GM12878 (cell line): ENCODE data around the gene RASIP1. TPM values are rescaled to one million over a fixed set of nuclear protein-coding genes. Genes with fewer than 3 reads are reported as not detected.

Experiments
- ATAC-seq: fragments of 200-7000 bp; cut with Tn5 transposase; 3 replicates; pipeline ENCODE4 v1.9.1; 2020; ENCODE audit warnings: mild to moderate bottlenecking, moderate library complexity
- BruUV-seq: library from RNA; stranded (reverse); fragments of 400-500 nt; replicated peaks from 2 replicates; lab custom pipeline; 2021; lab: Mats Ljungman, UMichigan
- CTCF ChIA-PET: fragments of 300-600 bp; sonication (Branson Sonifier 250); formaldehyde crosslinking; extraction: SDS; loops from one replicate; lab custom pipeline; 2021; ENCODE audit warnings: inconsistent platforms; lab: Yijun Ruan, JAX
- POLR2A ChIA-PET: fragments of 350-600 bp; formaldehyde crosslinking; extraction: SDS; loops from one replicate; lab custom pipeline; 2021; ENCODE audit warnings: inconsistent platforms; lab: Charles Lee
- RAD21 ChIA-PET: fragments of 300-600 bp; sonication (Branson Sonifier 250); formaldehyde crosslinking; loops from one replicate; lab custom pipeline; 2023; ENCODE audit warnings: antibody characterized with exemption; ENCODE audit not compliant: unreplicated experiment; lab: Charles Lee
- SMC1A ChIA-PET: fragments of 300-600 bp; sonication (Branson Sonifier 250); formaldehyde crosslinking; loops from one replicate; lab custom pipeline; 2023; ENCODE audit not compliant: unreplicated experiment, uncharacterized antibody; lab: Charles Lee
- DNase-seq: peaks from one replicate; pipeline ENCODE4 v3.0.0-alpha.2; 2011; ENCODE audit warnings: low read depth, low spot score
- FAIRE-seq: peaks from 3 replicates; lab custom pipeline; 2011; peaks lifted over from hg19 to GRCh38; lab: Jason Lieb, UNC
- H2AFZ ChIP-seq: 2 replicates; pipeline ENCODE4 v1.6.0; 2011; ENCODE audit warnings: low read depth, low read length, control low read depth; ENCODE audit not compliant: control insufficient read depth
- H3K27ac ChIP-seq: 2 replicates; pipeline ENCODE4 v1.5.1; 2011; ENCODE audit warnings: control low read depth; ENCODE audit not compliant: control insufficient read depth, insufficient read depth
- H3K27me3 ChIP-seq, 2 experiments: replicated peaks in 1 of 2; 2 replicates each; pipeline versions ENCODE4 v1.6.0 to v1.6.1; 2011; ENCODE audit warnings: low read length in 1 of 2; ENCODE audit not compliant: control insufficient read depth in 2 of 2, insufficient read depth in 2 of 2
- H3K36me3 ChIP-seq, 2 experiments: 2 replicates each; pipeline ENCODE4 v1.5.1; 2011; ENCODE audit warnings: low read length in 1 of 2; ENCODE audit not compliant: control insufficient read depth in 2 of 2, insufficient read depth in 2 of 2
- H3K4me1 ChIP-seq: 2 replicates; pipeline ENCODE4 v1.6.1; 2011; ENCODE audit warnings: mild to moderate bottlenecking, low read length, moderate library complexity, mixed read lengths; ENCODE audit not compliant: control insufficient read depth, insufficient read depth
- H3K4me2 ChIP-seq: 2 replicates; pipeline ENCODE4 v1.6.0; 2011; ENCODE audit warnings: control low read depth; ENCODE audit not compliant: control insufficient read depth, insufficient read depth
- H3K4me3 ChIP-seq: fragments of 200-600 bp; sonication (generic); 2 replicates; pipeline ENCODE4 v1.5.1; 2016
- H3K79me2 ChIP-seq: 2 replicates; pipeline ENCODE4 v1.6.0; 2011; ENCODE audit warnings: low read length; ENCODE audit not compliant: control insufficient read depth, insufficient read depth
- H3K9ac ChIP-seq: 2 replicates; pipeline ENCODE4 v1.8.0; 2011; ENCODE audit warnings: low read length, control low read depth, mixed read lengths; ENCODE audit not compliant: control insufficient read depth, insufficient read depth
- H3K9me3 ChIP-seq: replicated peaks from 3 replicates; pipeline ENCODE4 v1.5.1; 2011; ENCODE audit warnings: mild to moderate bottlenecking, low read length; ENCODE audit not compliant: control insufficient read depth, insufficient read depth
- H4K20me1 ChIP-seq: 2 replicates; pipeline ENCODE4 v1.6.0; 2011; ENCODE audit not compliant: control insufficient read depth, insufficient read depth
- E2F8 ChIP-seq: fragments of 450-650 bp; IDR thresholded peaks from 2 replicates; pipeline ENCODE4 v1.6.1; 2018; ENCODE audit warnings: mild to moderate bottlenecking, low read depth, moderate library complexity; ENCODE audit not compliant: partially characterized antibody
- EED ChIP-seq: sonication (generic); IDR thresholded peaks from 2 replicates; pipeline ENCODE4 v1.6.1; 2016; ENCODE audit warnings: antibody characterized with exemption, low read depth
- ETV6 ChIP-seq, 2 experiments: fragments of 450-650 bp in 1 of 2; IDR thresholded peaks in 1 of 2; conservative IDR thresholded peaks in 1 of 2; 2 replicates each; pipeline ENCODE4 v1.6.1; 2014; ENCODE audit warnings: antibody characterized with exemption in 1 of 2, borderline replicate concordance in 1 of 2, low read depth in 1 of 2, mild to moderate bottlenecking in 1 of 2, moderate library complexity in 1 of 2
- KLF5 ChIP-seq: fragments of 450-650 bp; IDR thresholded peaks from 2 replicates; pipeline ENCODE4 v1.6.1; 2014; ENCODE audit warnings: mild to moderate bottlenecking; ENCODE audit not compliant: partially characterized antibody
- MAX ChIP-seq: IDR thresholded peaks from 2 replicates; pipeline ENCODE4 v1.6.1; 2012; ENCODE audit warnings: low read depth, low read length, improper control_type of control experiment
- MEF2A ChIP-seq: IDR thresholded peaks from 2 replicates; pipeline ENCODE4 v1.6.1; 2011; ENCODE audit warnings: low read depth, mild to moderate bottlenecking, low read length, moderate library complexity; ENCODE audit not compliant: insufficient read depth
- PAX5 ChIP-seq: IDR thresholded peaks from 2 replicates; pipeline ENCODE4 v1.6.1; 2011; ENCODE audit warnings: low read depth, low read length, borderline replicate concordance
- RBBP5 ChIP-seq: fragments of 200-600 bp; sonication (generic); conservative IDR thresholded peaks from 2 replicates; pipeline ENCODE4 v1.6.1; 2016
- SPI1 ChIP-seq: IDR thresholded peaks from 2 replicates; pipeline ENCODE4 v1.6.1; 2011; ENCODE audit warnings: low read depth, mild to moderate bottlenecking, low read length, moderate library complexity, borderline replicate concordance; ENCODE audit not compliant: insufficient read depth
- SREBF2 ChIP-seq: IDR thresholded peaks from 2 replicates; pipeline ENCODE4 v1.6.1; 2012; ENCODE audit warnings: mild to moderate bottlenecking, low read length
- TCF7 ChIP-seq: IDR thresholded peaks from 2 replicates; pipeline ENCODE4 v1.6.1; 2014; ENCODE audit warnings: antibody characterized with exemption, borderline replicate concordance
- YBX1 ChIP-seq: fragments of 450-650 bp; IDR thresholded peaks from 2 replicates; pipeline ENCODE4 v1.6.1; 2016; ENCODE audit warnings: antibody characterized with exemption
- ZNF207 ChIP-seq: fragments of 450-650 bp; IDR thresholded peaks from 2 replicates; pipeline ENCODE4 v1.6.1; 2014; ENCODE audit warnings: antibody characterized with exemption, mild to moderate bottlenecking, borderline replicate concordance
- ZNF592 ChIP-seq: fragments of 450-650 bp; IDR thresholded peaks from 2 replicates; pipeline ENCODE4 v1.6.1; 2017; ENCODE audit warnings: mild to moderate bottlenecking, moderate library complexity
- WGBS: methylation state at CpG from one replicate; pipeline ENCODE4 v1.1.6; 2016; ENCODE audit warnings: low lambda C conversion rate; ENCODE audit not compliant: insufficient replicate concordance, insufficient coverage; ENCODE audit errors: missing lambda C conversion rate; 5-methylcytosine and 5-hydroxymethylcytosine counted together
- in situ Hi-C: fragments of 300-500 bp; cut with MboI; formaldehyde crosslinking; loops from 9 replicates; pipeline ENCODE4 v1.14.3; 2018; ENCODE audit warnings: mixed read lengths
- intact Hi-C: fragments of 100-400 bp; cut with micrococcal nuclease; formaldehyde crosslinking; loops from one replicate; pipeline ENCODE4 v1.14.2; 2022; ENCODE audit not compliant: unreplicated experiment
- polyA plus RNA-seq, 11 experiments: library from polyadenylated mRNA; depleted of rRNA in 4 of 11; unstranded in 6 of 11; stranded (reverse) in 5 of 11; fragments of >200 nt; fragmentation: Nextera tagmentation in 4 of 11; fragmentation: Illumina TruSeq in 1 of 11; extraction: Ambion mirVana in 4 of 11; extraction: Trizol in 1 of 11; gene quantifications; 1 replicate in 1 of 11; 2 replicates in 10 of 11; pipeline versions ENCODE4 v1.2.1 to v1.2.3, GENCODE V29; 2011 to 2016; ENCODE audit warnings: inconsistent platforms in 2 of 11, missing spikeins in 2 of 11, low read depth in 1 of 11
- total RNA-seq, 4 experiments: library from RNA; depleted of rRNA in 3 of 4; stranded (reverse); fragments of >200 nt in 3 of 4; fragmentation: Illumina TruSeq in 1 of 4; extraction: Trizol in 1 of 4; gene quantifications; 2 replicates each; pipeline versions ENCODE4 v1.2.1 to v1.2.3, GENCODE V29; 2013 to 2021

RASIP1 gene
- total and polyA plus RNA-seq, 10 of the 15 experiments (the other 5 are each of a cell fraction or from before 2014, with no cell fraction given): 0.08 TPM; not detected in 9

GRCh38 chr19:48671446-48671995 lies 68.9 kb downstream of the RASIP1 start:
- ChIA-PET POLR2A (no interaction called here), RAD21 (no interaction called here), CTCF (interaction anchor here (1.4 kb wide), 1 partner anchor 26 kb away, joined by 5 read pairs; the partner anchor contains the start of gene CA11), SMC1A (no interaction called here)
- in situ Hi-C loops (no loop called here), intact Hi-C loops (no loop called here)
- no peak for FAIRE-seq
- WGBS: 41% methylated on average over 7 of the region's 10 CpGs
- no TSS peak for BruUV-seq
- no peak for DNase-seq
- Histone ChIP-seq H3K27ac (no peak overlapping the region), H3K9ac (no peak overlapping the region), H3K4me1 (no peaks in the 10 kb centered on the region), H3K27me3 (no peaks in the 10 kb centered on the region), H3K79me2 (no peaks in the 10 kb centered on the region), H4K20me1 (no peaks in the 10 kb centered on the region), H3K36me3 (no peaks in the 10 kb centered on the region), H3K9me3 (no peaks in the 10 kb centered on the region; the same call in 2 of the 3 replicates), H3K4me2 (no peak overlapping the region), H2AFZ (no peak overlapping the region), H3K4me3 (no peak overlapping the region)
- ATAC-seq: no peak; the same call in 2 of the 3 replicates
- TF ChIP-seq RBBP5 (no peak), ZNF207 (no peak), KLF5 (no peak), SREBF2 (no peak), YBX1 (no peak), ZNF592 (no peak), PAX5 (no peak), E2F8 (no peak), EED (no peak), ETV6 (conservative IDR thresholded peaks at IDR 0.05 in 1 of 2, IDR thresholded peaks at IDR 0.05 in 1 of 2; ENCODE audit: borderline replicate concordance in 1 of 2, low read depth in 1 of 2) (no peak), MEF2A (no peak), SPI1 (no peak), TCF7 (no peak), MAX (no peak)
